ENCODE data around the gene TIPARP. TPM values are rescaled to one million over a fixed set of nuclear protein-coding genes. Genes with fewer than 3 reads are reported as not detected.

The TIPARP gene
- total RNA-seq, 1 donor from 2014 or later = 58.0 TPM

DNA sequence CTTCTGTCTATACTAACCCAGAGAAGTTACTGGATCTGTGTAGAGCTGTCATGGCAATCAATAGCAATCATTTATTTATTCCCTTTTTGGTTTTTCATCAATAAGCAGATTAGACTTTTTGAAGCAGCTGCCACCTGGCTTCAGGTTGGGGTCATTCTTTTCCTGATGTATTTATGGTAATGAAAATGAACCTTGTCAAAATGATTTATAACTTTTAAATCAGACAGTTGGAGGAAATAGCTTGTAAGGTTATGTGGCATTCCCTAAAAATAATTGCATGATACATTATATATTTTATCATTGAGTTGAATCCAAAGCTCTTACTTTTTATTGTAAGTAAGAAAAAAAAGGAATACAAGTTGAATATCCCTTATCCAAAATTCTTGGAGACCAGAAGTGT is 8.6 kb downstream of the TIPARP start:
- intact Hi-C loops (cut with DNase I) = loop anchor here (10.0 kb wide), 1 partner anchor 132 kb away; no protein-coding TSS in a partner anchor
- Histone ChIP-seq H3K9me3 (no peaks in the 10 kb centered on the region), H3K4me1 (peaks cover 98% of the 10 kb centered on the region), H3K27me3 (ENCODE audit: low read depth) (no peaks in the 10 kb centered on the region), H3K36me3 (peaks cover 20% of the 10 kb centered on the region), H3K4me3 (no peak overlapping the region), H3K27ac (no peak overlapping the region)
- ATAC-seq = no peak
- no peak for DNase-seq
- TF ChIP-seq, protein P1, sequence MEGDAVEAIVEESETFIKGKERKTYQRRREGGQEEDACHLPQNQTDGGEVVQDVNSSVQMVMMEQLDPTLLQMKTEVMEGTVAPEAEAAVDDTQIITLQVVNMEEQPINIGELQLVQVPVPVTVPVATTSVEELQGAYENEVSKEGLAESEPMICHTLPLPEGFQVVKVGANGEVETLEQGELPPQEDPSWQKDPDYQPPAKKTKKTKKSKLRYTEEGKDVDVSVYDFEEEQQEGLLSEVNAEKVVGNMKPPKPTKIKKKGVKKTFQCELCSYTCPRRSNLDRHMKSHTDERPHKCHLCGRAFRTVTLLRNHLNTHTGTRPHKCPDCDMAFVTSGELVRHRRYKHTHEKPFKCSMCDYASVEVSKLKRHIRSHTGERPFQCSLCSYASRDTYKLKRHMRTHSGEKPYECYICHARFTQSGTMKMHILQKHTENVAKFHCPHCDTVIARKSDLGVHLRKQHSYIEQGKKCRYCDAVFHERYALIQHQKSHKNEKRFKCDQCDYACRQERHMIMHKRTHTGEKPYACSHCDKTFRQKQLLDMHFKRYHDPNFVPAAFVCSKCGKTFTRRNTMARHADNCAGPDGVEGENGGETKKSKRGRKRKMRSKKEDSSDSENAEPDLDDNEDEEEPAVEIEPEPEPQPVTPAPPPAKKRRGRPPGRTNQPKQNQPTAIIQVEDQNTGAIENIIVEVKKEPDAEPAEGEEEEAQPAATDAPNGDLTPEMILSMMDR (IDR thresholded peaks at IDR 0.05) = no peak

DNA sequence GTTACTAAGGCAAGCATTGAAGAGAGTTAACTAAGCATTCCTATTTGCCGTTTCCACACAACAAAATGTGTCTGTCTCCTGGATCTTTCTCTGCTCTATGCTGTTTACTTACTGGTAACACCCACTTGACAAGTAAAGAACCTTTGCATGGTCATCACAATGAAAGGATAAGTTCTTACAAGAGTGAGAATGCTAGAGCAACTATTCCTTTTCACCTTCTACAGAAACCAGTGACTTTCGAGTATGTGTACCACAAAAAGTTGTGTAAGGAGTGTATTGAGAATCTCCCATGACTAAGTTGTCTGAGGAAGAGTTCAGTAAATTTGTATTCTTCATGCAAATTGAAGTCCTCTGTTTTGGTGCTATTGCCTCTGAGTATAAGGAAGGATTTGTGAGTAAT is 10.8 kb downstream of the TIPARP start:
- intact Hi-C loops (cut with DNase I) = loop anchor here (10.0 kb wide), 1 partner anchor 130 kb away; no protein-coding TSS in a partner anchor
- H3K4me3 ChIP-seq = no peak overlapping the region
- no peak overlapping the region for H3K27ac ChIP-seq
- no peaks in the 10 kb centered on the region for H3K9me3 ChIP-seq
- TF ChIP-seq, protein P1 (IDR thresholded peaks at IDR 0.05) = no peak
- H3K4me1 ChIP-seq = peaks cover 99% of the 10 kb centered on the region
- H3K27me3 ChIP-seq (ENCODE audit: low read depth) = no peaks in the 10 kb centered on the region
- no peak for DNase-seq
- peaks cover 4% of the 10 kb centered on the region for H3K36me3 ChIP-seq
- ATAC-seq = peak; percentile 20 to 25

DNA sequence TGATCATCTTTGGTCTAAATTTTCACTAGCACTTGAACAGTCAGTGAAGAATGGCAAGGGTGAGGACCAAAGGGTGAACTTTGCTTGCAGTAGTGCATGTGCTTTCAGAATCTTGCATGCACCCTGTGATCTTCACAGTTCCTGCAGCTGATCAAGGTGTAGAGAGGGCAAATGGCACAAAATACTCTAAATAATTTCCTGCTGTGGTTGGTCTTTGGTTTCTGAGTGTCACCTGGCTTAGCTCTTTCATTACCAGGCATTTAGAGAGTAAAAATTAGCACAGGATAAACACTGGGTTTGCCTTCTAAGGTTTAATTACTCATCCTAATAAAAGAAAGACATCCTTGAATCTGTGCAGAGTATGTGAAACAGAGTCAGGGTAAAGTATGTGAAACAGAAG is 11.4 kb downstream of the TIPARP start:
- intact Hi-C loops (cut with DNase I) = loop anchor here (10.0 kb wide), 1 partner anchor 129 kb away; no protein-coding TSS in a partner anchor
- no peak overlapping the region for H3K4me3 ChIP-seq
- TF ChIP-seq, protein P1 (IDR thresholded peaks at IDR 0.05) = no peak
- H3K27ac ChIP-seq = no peak overlapping the region
- H3K4me1 ChIP-seq = peaks cover 99% of the 10 kb centered on the region
- no peaks in the 10 kb centered on the region for H3K9me3 ChIP-seq
- DNase-seq (no peak), ATAC-seq (no peak)
- H3K27me3 ChIP-seq (ENCODE audit: low read depth) = no peaks in the 10 kb centered on the region
- H3K36me3 ChIP-seq = no peaks in the 10 kb centered on the region

DNA sequence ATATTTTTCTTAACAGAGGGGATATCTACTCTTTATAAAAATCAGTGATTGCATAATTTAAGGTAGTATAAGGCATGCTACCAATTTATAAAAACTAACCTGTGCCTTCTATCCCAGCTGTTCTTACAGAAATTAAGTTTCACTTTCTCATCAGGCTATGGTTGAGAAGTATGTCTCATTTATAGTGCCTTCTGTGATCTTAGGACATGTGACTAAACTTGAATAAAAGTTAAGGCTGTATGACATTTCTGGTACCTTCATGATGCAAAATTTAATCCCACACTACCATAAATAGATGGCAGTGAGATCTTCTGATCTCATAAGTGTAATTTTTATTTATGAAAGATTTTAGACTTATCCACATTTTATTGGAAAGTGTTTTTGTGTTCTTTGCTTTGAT is 12.6 kb downstream of the TIPARP start:
- TF ChIP-seq, protein P1 (IDR thresholded peaks at IDR 0.05) = no peak
- no peaks in the 10 kb centered on the region for H3K36me3 ChIP-seq
- no peak for DNase-seq
- H3K9me3 ChIP-seq = no peaks in the 10 kb centered on the region
- no peak for ATAC-seq
- no peak overlapping the region for H3K4me3 ChIP-seq
- no peaks in the 10 kb centered on the region for H3K27me3 ChIP-seq (ENCODE audit: low read depth)
- intact Hi-C loops (cut with DNase I) = loop anchor here (10.0 kb wide), 1 partner anchor 128 kb away; no protein-coding TSS in a partner anchor
- peaks cover 99% of the 10 kb centered on the region for H3K4me1 ChIP-seq
- no peak overlapping the region for H3K27ac ChIP-seq

DNA sequence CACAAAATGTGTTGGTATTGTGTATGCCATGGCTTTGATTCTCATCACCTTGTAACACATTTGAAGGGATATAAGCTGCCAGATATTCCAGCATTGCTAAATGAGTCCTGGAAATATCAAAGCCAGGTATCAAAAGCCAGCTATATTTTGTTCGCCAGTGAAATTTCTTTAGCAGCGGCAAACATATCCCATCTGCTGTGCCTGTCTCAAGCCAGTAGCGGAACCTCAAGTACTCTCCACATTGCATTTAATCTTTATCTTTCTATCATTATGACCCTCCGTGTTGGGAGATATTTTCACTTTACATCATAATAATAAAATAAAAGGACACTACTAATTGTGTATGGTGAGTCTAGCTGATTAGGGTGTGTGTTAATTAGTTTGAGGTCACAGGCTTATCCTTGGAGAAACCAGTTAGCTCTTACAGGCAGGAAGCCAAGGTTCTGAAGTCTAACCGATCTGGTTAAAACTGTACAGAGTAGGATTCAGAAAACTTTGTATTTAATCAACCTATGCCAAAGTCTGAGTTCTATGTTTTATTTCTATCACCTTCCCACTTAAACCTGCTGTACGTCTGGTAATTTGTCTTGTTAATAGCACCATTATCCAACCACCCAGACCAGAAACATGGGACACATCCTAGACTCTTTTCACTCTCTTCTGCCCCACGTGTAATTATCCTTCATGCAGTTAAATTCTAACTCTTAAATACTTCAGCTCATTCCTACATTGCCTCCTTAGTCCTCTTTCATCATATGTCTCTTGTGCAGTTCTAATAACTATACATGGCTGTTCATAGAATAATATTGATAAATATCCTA is 14.5 kb downstream of the TIPARP start:
- Histone ChIP-seq H3K27me3 (ENCODE audit: low read depth) (no peaks in the 10 kb centered on the region), H3K4me1 (peaks cover 97% of the 10 kb centered on the region), H3K36me3 (peaks cover under 1% of the 10 kb centered on the region), H3K4me3 (no peak overlapping the region), H3K27ac (no peak overlapping the region), H3K9me3 (no peaks in the 10 kb centered on the region)
- intact Hi-C loops (cut with DNase I) = loop anchor here (10.0 kb wide), 1 partner anchor 126 kb away; no protein-coding TSS in a partner anchor
- ATAC-seq (no peak), DNase-seq (no peak)
- TF ChIP-seq, protein P1 (IDR thresholded peaks at IDR 0.05) = no peak

Data from lower lobe of right lung (tissue), 2 donors.